Liver (tissue), 3 donors: ENCODE measurements around the gene FLNB.

Experiments used
- EGR1 ChIP-seq, 2 donors: IDR thresholded peaks; 2 replicates each; pipeline ENCODE4 v1.6.1; 2016 to 2018; ENCODE audit warnings: antibody characterized with exemption in 2 of 2, low read depth in 2 of 2
- FOXA1 ChIP-seq: IDR thresholded peaks from 2 replicates; pipeline ENCODE4 v1.6.1; 2016; ENCODE audit warnings: antibody characterized with exemption
- HNF4G ChIP-seq: IDR thresholded peaks from 2 replicates; pipeline ENCODE4 v1.6.1; 2016; ENCODE audit warnings: antibody characterized with exemption
- RAD21 ChIP-seq, 2 donors: IDR thresholded peaks; 2 replicates each; pipeline ENCODE4 v1.6.1; 2016; ENCODE audit warnings: antibody characterized with exemption in 2 of 2, mild to moderate bottlenecking in 2 of 2
- SP1 ChIP-seq: IDR thresholded peaks from 2 replicates; pipeline ENCODE4 v1.6.1; 2018; ENCODE audit warnings: antibody characterized with exemption, mild to moderate bottlenecking
- TAF1 ChIP-seq: conservative IDR thresholded peaks from 2 replicates; pipeline ENCODE4 v1.6.1; 2016; ENCODE audit warnings: antibody characterized with exemption, mild to moderate bottlenecking
- YY1 ChIP-seq: IDR thresholded peaks from 2 replicates; pipeline ENCODE4 v1.6.1; 2016; ENCODE audit warnings: antibody characterized with exemption, mild to moderate bottlenecking
- TF ChIP-seq, protein P1 (sequence below): fragments of 150-350 bp; IDR thresholded peaks from 2 replicates; pipeline ENCODE4 v1.5.1; 2017; ENCODE audit warnings: improper control_type of control experiment, low read depth, low read length; ENCODE audit not compliant: missing input control
- TF ChIP-seq, protein P2 (sequence below): IDR thresholded peaks from 2 replicates; pipeline ENCODE4 v1.6.1; 2016; ENCODE audit warnings: antibody characterized with exemption
- TF ChIP-seq, protein P3 (sequence below): IDR thresholded peaks from 2 replicates; pipeline ENCODE4 v1.6.1; 2016; ENCODE audit warnings: antibody characterized with exemption, mild to moderate bottlenecking
- TF ChIP-seq, protein P4 (sequence below): IDR thresholded peaks from 2 replicates; pipeline ENCODE4 v1.6.1; 2016; ENCODE audit warnings: antibody characterized with exemption
- donor health status: healthy.
- donor health status: healthy.

DNA sequence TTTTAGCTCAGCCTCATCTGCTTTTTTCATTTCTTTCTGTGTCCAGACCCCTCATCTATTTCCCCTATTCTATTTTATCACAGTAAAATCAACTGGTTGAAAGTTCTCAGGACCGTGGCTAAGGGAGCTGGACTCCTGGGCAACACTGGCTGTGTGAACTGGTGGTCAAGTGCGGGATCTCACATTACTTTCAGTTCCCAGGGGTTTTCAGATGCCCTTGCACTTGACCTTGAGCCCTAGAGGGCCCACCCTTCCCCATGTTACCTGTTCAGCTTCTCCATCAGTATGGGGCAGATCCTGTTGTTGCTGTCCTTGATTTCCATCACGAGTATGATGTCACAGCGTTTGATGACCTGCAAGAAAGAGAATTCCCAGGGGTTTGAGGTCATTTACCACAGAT lies 199.7 kb downstream of the FLNB start:
- TF ChIP-seq, protein P1, sequence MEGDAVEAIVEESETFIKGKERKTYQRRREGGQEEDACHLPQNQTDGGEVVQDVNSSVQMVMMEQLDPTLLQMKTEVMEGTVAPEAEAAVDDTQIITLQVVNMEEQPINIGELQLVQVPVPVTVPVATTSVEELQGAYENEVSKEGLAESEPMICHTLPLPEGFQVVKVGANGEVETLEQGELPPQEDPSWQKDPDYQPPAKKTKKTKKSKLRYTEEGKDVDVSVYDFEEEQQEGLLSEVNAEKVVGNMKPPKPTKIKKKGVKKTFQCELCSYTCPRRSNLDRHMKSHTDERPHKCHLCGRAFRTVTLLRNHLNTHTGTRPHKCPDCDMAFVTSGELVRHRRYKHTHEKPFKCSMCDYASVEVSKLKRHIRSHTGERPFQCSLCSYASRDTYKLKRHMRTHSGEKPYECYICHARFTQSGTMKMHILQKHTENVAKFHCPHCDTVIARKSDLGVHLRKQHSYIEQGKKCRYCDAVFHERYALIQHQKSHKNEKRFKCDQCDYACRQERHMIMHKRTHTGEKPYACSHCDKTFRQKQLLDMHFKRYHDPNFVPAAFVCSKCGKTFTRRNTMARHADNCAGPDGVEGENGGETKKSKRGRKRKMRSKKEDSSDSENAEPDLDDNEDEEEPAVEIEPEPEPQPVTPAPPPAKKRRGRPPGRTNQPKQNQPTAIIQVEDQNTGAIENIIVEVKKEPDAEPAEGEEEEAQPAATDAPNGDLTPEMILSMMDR = no peak
- TF ChIP-seq, protein P2, sequence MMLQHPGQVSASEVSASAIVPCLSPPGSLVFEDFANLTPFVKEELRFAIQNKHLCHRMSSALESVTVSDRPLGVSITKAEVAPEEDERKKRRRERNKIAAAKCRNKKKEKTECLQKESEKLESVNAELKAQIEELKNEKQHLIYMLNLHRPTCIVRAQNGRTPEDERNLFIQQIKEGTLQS = no peak
- TF ChIP-seq, protein P3, sequence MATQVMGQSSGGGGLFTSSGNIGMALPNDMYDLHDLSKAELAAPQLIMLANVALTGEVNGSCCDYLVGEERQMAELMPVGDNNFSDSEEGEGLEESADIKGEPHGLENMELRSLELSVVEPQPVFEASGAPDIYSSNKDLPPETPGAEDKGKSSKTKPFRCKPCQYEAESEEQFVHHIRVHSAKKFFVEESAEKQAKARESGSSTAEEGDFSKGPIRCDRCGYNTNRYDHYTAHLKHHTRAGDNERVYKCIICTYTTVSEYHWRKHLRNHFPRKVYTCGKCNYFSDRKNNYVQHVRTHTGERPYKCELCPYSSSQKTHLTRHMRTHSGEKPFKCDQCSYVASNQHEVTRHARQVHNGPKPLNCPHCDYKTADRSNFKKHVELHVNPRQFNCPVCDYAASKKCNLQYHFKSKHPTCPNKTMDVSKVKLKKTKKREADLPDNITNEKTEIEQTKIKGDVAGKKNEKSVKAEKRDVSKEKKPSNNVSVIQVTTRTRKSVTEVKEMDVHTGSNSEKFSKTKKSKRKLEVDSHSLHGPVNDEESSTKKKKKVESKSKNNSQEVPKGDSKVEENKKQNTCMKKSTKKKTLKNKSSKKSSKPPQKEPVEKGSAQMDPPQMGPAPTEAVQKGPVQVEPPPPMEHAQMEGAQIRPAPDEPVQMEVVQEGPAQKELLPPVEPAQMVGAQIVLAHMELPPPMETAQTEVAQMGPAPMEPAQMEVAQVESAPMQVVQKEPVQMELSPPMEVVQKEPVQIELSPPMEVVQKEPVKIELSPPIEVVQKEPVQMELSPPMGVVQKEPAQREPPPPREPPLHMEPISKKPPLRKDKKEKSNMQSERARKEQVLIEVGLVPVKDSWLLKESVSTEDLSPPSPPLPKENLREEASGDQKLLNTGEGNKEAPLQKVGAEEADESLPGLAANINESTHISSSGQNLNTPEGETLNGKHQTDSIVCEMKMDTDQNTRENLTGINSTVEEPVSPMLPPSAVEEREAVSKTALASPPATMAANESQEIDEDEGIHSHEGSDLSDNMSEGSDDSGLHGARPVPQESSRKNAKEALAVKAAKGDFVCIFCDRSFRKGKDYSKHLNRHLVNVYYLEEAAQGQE = no peak
- TF ChIP-seq SP1 (no peak), YY1 (no peak), RAD21 (IDR thresholded peaks at IDR 0.05) (no peak), TAF1 (no peak), FOXA1 (no peak), EGR1 (IDR thresholded peaks at IDR 0.05; ENCODE audit: low read depth in 2 of 2) (no peak), HNF4G (no peak)
- TF ChIP-seq, protein P4, sequence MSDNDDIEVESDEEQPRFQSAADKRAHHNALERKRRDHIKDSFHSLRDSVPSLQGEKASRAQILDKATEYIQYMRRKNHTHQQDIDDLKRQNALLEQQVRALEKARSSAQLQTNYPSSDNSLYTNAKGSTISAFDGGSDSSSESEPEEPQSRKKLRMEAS = no peak
